GM18519 (cell line): ENCODE data around the gene ADCYAP1R1.

Source experiments
- ATAC-seq: cut with Tn5 transposase; IDR thresholded peaks from one replicate; pipeline ENCODE4 v1.9.1; 2021; ENCODE audit warnings: mild to moderate bottlenecking, moderate library complexity; ENCODE audit not compliant: unreplicated experiment, low FRiP score

Gene ADCYAP1R1

GRCh38 chr7:31102973-31103850 is 51.1 kb downstream of the ADCYAP1R1 start:
- no peak for ATAC-seq

- ATAC-seq: no peak
These were observed 52.5 kb downstream of the ADCYAP1R1 start for GRCh38 chr7:31104361-31105255.

- no peak for ATAC-seq
These were observed 53.3 kb downstream of the ADCYAP1R1 start for GRCh38 chr7:31105256-31105950.

- ATAC-seq: no peak
These were observed 54.4 kb downstream of the ADCYAP1R1 start for GRCh38 chr7:31106303-31107105.

GRCh38 chr7:31107106-31108090 is 55.3 kb downstream of the ADCYAP1R1 start:
- ATAC-seq: no peak

GRCh38 chr7:31108097-31108657 is 56.1 kb downstream of the ADCYAP1R1 start:
- no peak for ATAC-seq

GRCh38 chr7:31109751-31110150 is 57.6 kb downstream of the ADCYAP1R1 start:
- ATAC-seq: no peak

- no peak for ATAC-seq
These were observed 58.4 kb downstream of the ADCYAP1R1 start for GRCh38 chr7:31110331-31111108.

GRCh38 chr7:31111109-31111451 is 59.0 kb downstream of the ADCYAP1R1 start:
- no peak for ATAC-seq

- ATAC-seq: no peak
These were observed 61.6 kb downstream of the ADCYAP1R1 start for GRCh38 chr7:31113660-31114059.

GRCh38 chr7:31114593-31115343 is 62.7 kb downstream of the ADCYAP1R1 start:
- ATAC-seq: no peak

- ATAC-seq: no peak
These were observed 64.5 kb downstream of the ADCYAP1R1 start for GRCh38 chr7:31116615-31117014.

GRCh38 chr7:31119249-31119648 is 67.1 kb downstream of the ADCYAP1R1 start:
- ATAC-seq: no peak

GRCh38 chr7:31120800-31121513 is 68.8 kb downstream of the ADCYAP1R1 start:
- no peak for ATAC-seq

- no peak for ATAC-seq
These were observed 69.5 kb downstream of the ADCYAP1R1 start for GRCh38 chr7:31121601-31122000.

- ATAC-seq: no peak
These were observed 70.5 kb downstream of the ADCYAP1R1 start for GRCh38 chr7:31122649-31123058.
